HCT116 (cell line): ENCODE measurements around the gene ESAM.

Source experiments
- ATF3 ChIP-seq: IDR thresholded peaks from 2 replicates; pipeline ENCODE4 v1.6.1; 2012
- CBX3 ChIP-seq: IDR thresholded peaks from 2 replicates; pipeline ENCODE4 v1.6.1; 2012; ENCODE audit warnings: low read depth
- CTCF ChIP-seq, 3 experiments: fragments of 200-600 bp in 1 of 3; sonication (generic) in 1 of 3; IDR thresholded peaks in 2 of 3; conservative IDR thresholded peaks in 1 of 3; 2 replicates each; pipeline ENCODE4 v1.5.1; 2012 to 2017; ENCODE audit warnings: low read depth in 2 of 3, low read length in 2 of 3, antibody characterized with exemption in 1 of 3, borderline replicate concordance in 1 of 3, control low read depth in 1 of 3, mild to moderate bottlenecking in 1 of 3, mixed read lengths in 1 of 3, mixed run types in 1 of 3, moderate library complexity in 1 of 3; ENCODE audit not compliant: insufficient read depth in 1 of 3
- ELF1 ChIP-seq: IDR thresholded peaks from 2 replicates; pipeline ENCODE4 v1.6.1; 2012; ENCODE audit warnings: low read depth, borderline replicate concordance
- EZH2 ChIP-seq: fragments of 200-600 bp; sonication (generic); IDR thresholded peaks from 2 replicates; pipeline ENCODE4 v1.6.1; 2017; ENCODE audit warnings: antibody characterized with exemption, mixed run types
- EZH2phosphoT487 ChIP-seq: fragments of 200-600 bp; IDR thresholded peaks from 2 replicates; pipeline ENCODE4 v1.6.1; 2018; ENCODE audit warnings: antibody characterized with exemption, borderline replicate concordance
- FOSL1 ChIP-seq: IDR thresholded peaks from 2 replicates; pipeline ENCODE4 v1.6.1; 2012; ENCODE audit warnings: low read depth
- POLR2A ChIP-seq: IDR thresholded peaks from 2 replicates; pipeline ENCODE4 v1.7.0; 2011; ENCODE audit warnings: borderline replicate concordance; ENCODE audit not compliant: insufficient read depth, insufficient read length; ENCODE audit errors: extremely low read depth
- POLR2AphosphoS5 ChIP-seq: IDR thresholded peaks from 2 replicates; pipeline ENCODE4 v1.6.1; 2011; ENCODE audit warnings: mild to moderate bottlenecking, low read depth, low read length, moderate library complexity
- RAD21 ChIP-seq: IDR thresholded peaks from 2 replicates; pipeline ENCODE4 v1.6.1; 2012; ENCODE audit warnings: low read depth, mild to moderate bottlenecking
- REST ChIP-seq: IDR thresholded peaks from 2 replicates; pipeline ENCODE4 v1.6.1; 2012; ENCODE audit warnings: low read depth
- SIN3A ChIP-seq: IDR thresholded peaks from 2 replicates; pipeline ENCODE4 v1.6.1; 2012; ENCODE audit warnings: low read depth
- YY1 ChIP-seq: IDR thresholded peaks from 2 replicates; pipeline ENCODE4 v1.6.1; 2011; ENCODE audit warnings: low read length, low read depth, moderate library complexity, mild to moderate bottlenecking; ENCODE audit not compliant: insufficient replicate concordance; ENCODE audit errors: extremely low read depth
- TF ChIP-seq, protein P1 (sequence below): IDR thresholded peaks from 2 replicates; pipeline ENCODE4 v1.6.1; 2011; ENCODE audit warnings: mild to moderate bottlenecking, low read length, moderate library complexity; ENCODE audit not compliant: insufficient replicate concordance; ENCODE audit errors: extremely low read depth

DNA sequence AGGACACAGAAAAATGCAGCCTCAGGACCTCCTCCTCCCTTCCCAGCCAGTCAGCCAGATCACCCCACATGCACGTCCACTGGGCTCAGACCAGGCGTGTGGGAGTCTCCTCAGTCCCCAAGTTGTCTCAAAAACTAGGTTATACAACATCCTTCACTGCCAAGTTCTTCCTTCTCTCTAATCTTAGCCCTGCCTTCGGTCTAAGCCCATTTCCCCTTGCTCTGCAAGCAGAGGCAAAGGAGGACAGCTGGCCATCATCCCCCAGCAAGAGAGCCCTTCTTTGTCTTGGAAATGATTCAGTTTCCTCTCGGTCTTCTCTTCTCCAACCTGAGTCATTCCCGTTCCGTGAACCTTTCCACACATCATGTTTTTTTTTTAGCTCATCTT lies 36.4 kb downstream of the ESAM start:
- TF ChIP-seq POLR2A: no peak
- no peak for TF ChIP-seq REST
- TF ChIP-seq POLR2AphosphoS5: no peak
- no peak for TF ChIP-seq YY1
- TF ChIP-seq CTCF (IDR thresholded peaks at IDR 0.05 in 2 of 3, conservative IDR thresholded peaks at IDR 0.05 in 1 of 3; ENCODE audit: borderline replicate concordance in 1 of 3, insufficient read depth in 1 of 3, low read depth in 2 of 3, low read length in 2 of 3): no peak
- no peak for TF ChIP-seq EZH2phosphoT487
- TF ChIP-seq FOSL1: no peak
- TF ChIP-seq, protein P1, sequence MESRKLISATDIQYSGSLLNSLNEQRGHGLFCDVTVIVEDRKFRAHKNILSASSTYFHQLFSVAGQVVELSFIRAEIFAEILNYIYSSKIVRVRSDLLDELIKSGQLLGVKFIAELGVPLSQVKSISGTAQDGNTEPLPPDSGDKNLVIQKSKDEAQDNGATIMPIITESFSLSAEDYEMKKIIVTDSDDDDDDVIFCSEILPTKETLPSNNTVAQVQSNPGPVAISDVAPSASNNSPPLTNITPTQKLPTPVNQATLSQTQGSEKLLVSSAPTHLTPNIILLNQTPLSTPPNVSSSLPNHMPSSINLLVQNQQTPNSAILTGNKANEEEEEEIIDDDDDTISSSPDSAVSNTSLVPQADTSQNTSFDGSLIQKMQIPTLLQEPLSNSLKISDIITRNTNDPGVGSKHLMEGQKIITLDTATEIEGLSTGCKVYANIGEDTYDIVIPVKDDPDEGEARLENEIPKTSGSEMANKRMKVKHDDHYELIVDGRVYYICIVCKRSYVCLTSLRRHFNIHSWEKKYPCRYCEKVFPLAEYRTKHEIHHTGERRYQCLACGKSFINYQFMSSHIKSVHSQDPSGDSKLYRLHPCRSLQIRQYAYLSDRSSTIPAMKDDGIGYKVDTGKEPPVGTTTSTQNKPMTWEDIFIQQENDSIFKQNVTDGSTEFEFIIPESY: no peak
- no peak for TF ChIP-seq RAD21
- TF ChIP-seq ATF3: no peak
- TF ChIP-seq CBX3: no peak
- TF ChIP-seq ELF1: no peak
- no peak for TF ChIP-seq EZH2
- TF ChIP-seq SIN3A: no peak
